ENCODE results near the gene PPP1R2.

Gene PPP1R2

GRCh38 chr3:195574497-195575304, 31.6 kb upstream of the PPP1R2 start:
- H3K9me3 ChIP-seq (ENCODE audit: control insufficient read depth, low read length): no peaks in the 10 kb centered on the region
- no peaks in the 10 kb centered on the region for H3K36me3 ChIP-seq (ENCODE audit: control insufficient read depth, insufficient read depth, low read length)
- no peaks in the 10 kb centered on the region for H3K79me2 ChIP-seq
- no peaks in the 10 kb centered on the region for H3K4me1 ChIP-seq
- no peak overlapping the region for H3K4me2 ChIP-seq (ENCODE audit: low read length)
- no peak overlapping the region for H3K9ac ChIP-seq
- no peaks in the 10 kb centered on the region for H3K27me3 ChIP-seq (ENCODE audit: control insufficient read depth, insufficient read depth, low read length)
- H2AFZ ChIP-seq: no peak overlapping the region
- H3K4me3 ChIP-seq (ENCODE audit: low read depth, low read length): no peak overlapping the region
- no peak overlapping the region for H3K27ac ChIP-seq
- TF ChIP-seq CTCF (IDR thresholded peaks at IDR 0.05): no peak

- H3K4me3 ChIP-seq (ENCODE audit: low read depth, low read length): no peak overlapping the region
- no peaks in the 10 kb centered on the region for H3K36me3 ChIP-seq (ENCODE audit: control insufficient read depth, insufficient read depth, low read length)
- H3K9ac ChIP-seq: no peak overlapping the region
- H3K27me3 ChIP-seq (ENCODE audit: control insufficient read depth, insufficient read depth, low read length): no peaks in the 10 kb centered on the region
- H3K27ac ChIP-seq: no peak overlapping the region
- TF ChIP-seq CTCF (IDR thresholded peaks at IDR 0.05): no peak
- no peaks in the 10 kb centered on the region for H3K79me2 ChIP-seq
- no peak overlapping the region for H3K4me2 ChIP-seq (ENCODE audit: low read length)
- no peaks in the 10 kb centered on the region for H3K9me3 ChIP-seq (ENCODE audit: control insufficient read depth, low read length)
- H2AFZ ChIP-seq: no peak overlapping the region
- no peaks in the 10 kb centered on the region for H3K4me1 ChIP-seq
Measured at GRCh38 chr3:195573611-195574496, 30.7 kb upstream of the PPP1R2 start.

- H3K79me2 ChIP-seq: no peaks in the 10 kb centered on the region
- no peak overlapping the region for H2AFZ ChIP-seq
- TF ChIP-seq CTCF (IDR thresholded peaks at IDR 0.05): no peak
- no peaks in the 10 kb centered on the region for H3K36me3 ChIP-seq (ENCODE audit: control insufficient read depth, insufficient read depth, low read length)
- H3K9me3 ChIP-seq (ENCODE audit: control insufficient read depth, low read length): no peaks in the 10 kb centered on the region
- H3K4me2 ChIP-seq (ENCODE audit: low read length): no peak overlapping the region
- H3K9ac ChIP-seq: no peak overlapping the region
- no peak overlapping the region for H3K4me3 ChIP-seq (ENCODE audit: low read depth, low read length)
- H3K4me1 ChIP-seq: no peaks in the 10 kb centered on the region
- no peaks in the 10 kb centered on the region for H3K27me3 ChIP-seq (ENCODE audit: control insufficient read depth, insufficient read depth, low read length)
- no peak overlapping the region for H3K27ac ChIP-seq
Measured at GRCh38 chr3:195571361-195571760, 28.2 kb upstream of the PPP1R2 start.

GRCh38 chr3:195570912-195571311, 27.8 kb upstream of the PPP1R2 start:
- H2AFZ ChIP-seq: no peak overlapping the region
- H3K27me3 ChIP-seq (ENCODE audit: control insufficient read depth, insufficient read depth, low read length): no peaks in the 10 kb centered on the region
- no peaks in the 10 kb centered on the region for H3K4me1 ChIP-seq
- H3K27ac ChIP-seq: no peak overlapping the region
- no peaks in the 10 kb centered on the region for H3K79me2 ChIP-seq
- H3K9ac ChIP-seq: no peak overlapping the region
- no peak for TF ChIP-seq CTCF (IDR thresholded peaks at IDR 0.05)
- H3K36me3 ChIP-seq (ENCODE audit: control insufficient read depth, insufficient read depth, low read length): no peaks in the 10 kb centered on the region
- H3K9me3 ChIP-seq (ENCODE audit: control insufficient read depth, low read length): no peaks in the 10 kb centered on the region
- H3K4me3 ChIP-seq (ENCODE audit: low read depth, low read length): no peak overlapping the region
- no peak overlapping the region for H3K4me2 ChIP-seq (ENCODE audit: low read length)

Data from parathyroid adenoma (tissue), 2 donors.